GM21717 (cell line): ENCODE measurements around the gene OTUD1.
A peak's percentile ranks its signal among the peaks of the same experiment; 100 is the strongest.
"Not testable (repeated sequence)": the region's sequence is repeated elsewhere in the genome, so short reads cannot be mapped to it uniquely, and the experiment has no call there.

Experiments
- ATAC-seq: cut with Tn5 transposase; IDR thresholded peaks from one replicate; pipeline ENCODE4 v1.9.1; 2021; ENCODE audit warnings: mild to moderate bottlenecking, moderate library complexity; ENCODE audit not compliant: unreplicated experiment

Gene OTUD1

GRCh38 chr10:23438547-23439451 is at the start of gene OTUD1:
Gene OTUD1 (plus strand): TSS chr10:23439075. CDS start chr10:23439458, 383 bp downstream.
- ATAC-seq = peak; percentile 77

GRCh38 chr10:23390408-23390807 is 48.5 kb upstream of the OTUD1 start:
- not testable (repeated sequence) for ATAC-seq

- no peak for ATAC-seq
These were observed 48.1 kb upstream of the OTUD1 start for GRCh38 chr10:23390809-23391208.

GRCh38 chr10:23391821-23392220 is 47.1 kb upstream of the OTUD1 start:
- no peak for ATAC-seq

- ATAC-seq = no peak
These were observed 43.9 kb upstream of the OTUD1 start for GRCh38 chr10:23395017-23395416.

GRCh38 chr10:23396695-23397094 is 42.2 kb upstream of the OTUD1 start:
- ATAC-seq = no peak

- no peak for ATAC-seq
These were observed 39.2 kb upstream of the OTUD1 start for GRCh38 chr10:23399701-23400144.

- no peak for ATAC-seq
These were observed 36.0 kb upstream of the OTUD1 start for GRCh38 chr10:23402856-23403255.

- no peak for ATAC-seq
These were observed 35.6 kb upstream of the OTUD1 start for GRCh38 chr10:23403278-23403677.

GRCh38 chr10:23403719-23404118 is 35.2 kb upstream of the OTUD1 start:
- no peak for ATAC-seq

- ATAC-seq = no peak
These were observed 34.4 kb upstream of the OTUD1 start for GRCh38 chr10:23404461-23404980.

GRCh38 chr10:23405540-23405939 is 33.3 kb upstream of the OTUD1 start:
- no peak for ATAC-seq

- ATAC-seq = no peak
These were observed 32.5 kb upstream of the OTUD1 start for GRCh38 chr10:23406409-23406808.

GRCh38 chr10:23408330-23408976 is 30.4 kb upstream of the OTUD1 start:
- ATAC-seq = no peak

GRCh38 chr10:23412223-23412622 is 26.7 kb upstream of the OTUD1 start:
- ATAC-seq = peak; percentile 34

- ATAC-seq = peak; percentile 91
These were observed 25.2 kb upstream of the OTUD1 start for GRCh38 chr10:23413629-23414089.

- no peak for ATAC-seq
These were observed 24.2 kb upstream of the OTUD1 start for GRCh38 chr10:23414658-23415057.

- ATAC-seq = no peak
These were observed 21.6 kb upstream of the OTUD1 start for GRCh38 chr10:23417254-23417653.

- no peak for ATAC-seq
These were observed 20.7 kb upstream of the OTUD1 start for GRCh38 chr10:23418051-23418681.

GRCh38 chr10:23419201-23419600 is 19.7 kb upstream of the OTUD1 start:
- ATAC-seq = no peak

- no peak for ATAC-seq
These were observed 19.1 kb upstream of the OTUD1 start for GRCh38 chr10:23419655-23420329.
